ENCODE measurements around the gene HFE.

HFE gene

DNA sequence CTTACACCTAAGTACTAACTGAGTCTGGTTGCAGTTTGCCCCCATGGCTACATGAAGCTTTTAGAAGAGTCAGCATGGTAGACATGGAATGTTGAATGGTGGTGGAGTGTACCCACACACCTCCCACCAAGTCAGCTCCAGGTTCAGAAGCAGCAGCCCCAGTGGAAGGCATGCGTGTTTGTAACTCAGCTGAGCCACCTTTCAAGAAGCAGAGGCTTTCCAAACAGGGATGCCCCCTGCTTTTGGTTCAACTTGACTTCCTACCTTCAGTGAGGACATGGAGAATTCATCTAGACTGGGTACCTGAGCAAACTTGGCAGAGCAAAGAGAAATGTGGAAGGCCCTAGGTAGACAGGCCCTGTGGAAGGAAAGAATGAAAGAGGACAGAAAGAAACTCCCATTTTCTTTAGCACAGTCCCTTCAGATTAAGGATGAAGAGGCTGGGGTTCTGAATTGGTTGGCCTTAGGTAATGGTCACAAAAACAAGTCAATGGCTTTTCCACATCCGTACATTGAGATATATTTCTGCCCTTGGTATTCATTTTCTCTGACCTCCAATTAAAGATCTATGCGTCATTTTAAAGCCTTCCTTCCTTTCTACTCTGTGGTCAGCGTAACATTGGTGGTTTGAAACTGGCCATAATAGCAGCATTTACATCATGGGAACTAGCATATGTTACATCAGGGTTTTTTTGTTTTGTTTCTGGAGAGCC, 53.2 kb downstream of the HFE start:
- DNase-seq, result no peak

DNA sequence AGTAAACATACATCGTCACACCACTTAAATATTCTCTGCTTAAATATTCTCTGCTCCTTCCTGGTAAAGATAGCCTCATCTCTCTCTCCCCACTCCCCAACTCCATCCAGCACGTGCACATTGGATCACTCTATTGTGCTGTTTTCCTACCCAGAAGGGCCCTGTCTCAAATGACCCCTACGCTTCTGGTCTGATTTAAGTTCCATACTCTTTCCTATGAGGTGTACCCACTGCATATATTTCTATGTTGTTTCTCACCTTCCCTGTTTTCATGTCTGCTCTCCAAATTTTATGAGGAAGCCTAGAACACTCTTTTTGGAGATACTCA, 53.7 kb downstream of the HFE start:
- DNase-seq, result no peak

DNA sequence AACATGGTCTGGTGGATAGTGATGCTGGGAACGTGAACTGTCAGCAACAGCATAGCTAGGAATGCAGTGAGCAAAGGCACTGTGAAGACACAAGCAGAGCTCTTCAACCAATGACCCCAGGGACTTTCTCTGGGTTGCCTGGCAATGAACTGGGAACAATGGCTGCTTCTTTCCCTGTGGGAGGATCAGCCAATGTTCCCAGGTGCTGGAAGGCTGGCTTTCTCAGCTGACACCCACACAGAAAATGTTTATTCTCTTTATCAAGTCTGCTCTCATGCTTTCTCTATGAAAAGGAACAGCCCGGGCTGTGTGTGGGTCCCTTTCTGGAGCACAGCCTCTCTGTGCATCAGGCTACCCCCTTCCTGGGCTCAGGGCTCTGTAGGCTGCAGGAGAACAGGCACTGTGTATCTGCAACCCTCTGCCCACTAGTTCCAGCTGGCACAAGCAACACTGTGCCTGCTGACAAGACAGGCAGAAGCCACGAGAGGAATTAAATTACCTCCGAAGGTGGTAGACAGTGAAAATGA, 54.2 kb downstream of the HFE start:
- no peak for DNase-seq

DNA sequence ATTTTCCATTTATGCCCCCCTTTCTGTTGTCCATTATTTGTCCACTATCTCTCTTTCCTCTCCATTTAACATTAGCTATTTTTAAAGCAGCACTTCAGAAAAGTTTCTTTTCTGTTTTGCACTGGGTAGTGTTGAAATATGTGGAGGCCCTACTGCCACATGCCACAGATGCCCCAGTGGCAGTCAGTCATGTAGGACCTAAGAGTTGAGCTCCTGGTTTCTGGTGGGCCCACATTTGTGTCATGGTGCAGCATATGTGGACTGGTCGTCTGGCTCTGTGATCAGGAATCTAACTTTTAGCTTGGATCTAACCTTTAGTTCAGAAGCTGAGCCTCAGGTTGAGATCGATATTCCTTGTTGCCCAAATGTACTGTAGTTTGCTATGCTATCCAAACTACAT, 54.8 kb downstream of the HFE start:
- DNase-seq, result no peak

Data from NCI-H1930 (cell line).